Measurements from ENCODE around the gene FADD.
"Not testable (repeated sequence)": the region's sequence is repeated elsewhere in the genome, so short reads cannot be mapped to it uniquely, and the experiment has no call there.

Gene FADD

GRCh38 chr11:70205049-70205725 lies 2.1 kb downstream of the FADD start:
- no peak for DNase-seq

GRCh38 chr11:70205766-70206165 lies 2.7 kb downstream of the FADD start:
- no peak for DNase-seq

GRCh38 chr11:70206226-70206981 lies 3.3 kb downstream of the FADD start:
- no peak for DNase-seq

GRCh38 chr11:70206982-70207376 lies 3.9 kb downstream of the FADD start:
- DNase-seq, result no peak

GRCh38 chr11:70207531-70208131 lies 4.5 kb downstream of the FADD start:
- DNase-seq, result no peak

- no peak for DNase-seq
Measured at GRCh38 chr11:70209391-70209912, 6.4 kb downstream of the FADD start.

- no peak for DNase-seq
Measured at GRCh38 chr11:70210051-70210501, 7.0 kb downstream of the FADD start.

GRCh38 chr11:70210530-70210929 lies 7.4 kb downstream of the FADD start:
- DNase-seq, result no peak

- no peak for DNase-seq
Measured at GRCh38 chr11:70212227-70212811, 9.2 kb downstream of the FADD start.

- DNase-seq, result not testable (repeated sequence)
Measured at GRCh38 chr11:70217388-70217787, 14.3 kb downstream of the FADD start.

- DNase-seq, result not testable (repeated sequence)
Measured at GRCh38 chr11:70218076-70218475, 15.0 kb downstream of the FADD start.

- DNase-seq, result no peak
Measured at GRCh38 chr11:70220136-70220535, 17.0 kb downstream of the FADD start.

- DNase-seq, result no peak
Measured at GRCh38 chr11:70220920-70221319, 17.8 kb downstream of the FADD start.

GRCh38 chr11:70225681-70226177 lies 22.6 kb downstream of the FADD start:
- no peak for DNase-seq

- DNase-seq, result no peak
Measured at GRCh38 chr11:70226183-70226582, 23.1 kb downstream of the FADD start.

GRCh38 chr11:70226967-70227366 lies 23.9 kb downstream of the FADD start:
- DNase-seq, result no peak

- DNase-seq, result no peak
Measured at GRCh38 chr11:70229737-70230136, 26.6 kb downstream of the FADD start.

GRCh38 chr11:70230151-70230839 lies 27.2 kb downstream of the FADD start:
- no peak for DNase-seq

GRCh38 chr11:70230840-70231710 lies 28.0 kb downstream of the FADD start:
- no peak for DNase-seq

- no peak for DNase-seq
Measured at GRCh38 chr11:70233034-70233433, 29.9 kb downstream of the FADD start.

- DNase-seq, result no peak
Measured at GRCh38 chr11:70233511-70233934, 30.4 kb downstream of the FADD start.

Data from activated CD4-positive, alpha-beta T cell treated with anti-CD3 and anti-CD28 coated beads for 4 hours (primary cell).